ENCODE data around the gene CLK1.

GRCh38 chr2:200877443-200877842 is 13.0 kb upstream of the CLK1 start:
- TF ChIP-seq POLR2A (IDR thresholded peaks at IDR 0.05; ENCODE audit: low read depth, low read length) (no peak), FOS (IDR thresholded peaks at IDR 0.05; ENCODE audit: borderline replicate concordance, insufficient read depth, low read length) (no peak), MAX (IDR thresholded peaks at IDR 0.05; ENCODE audit: insufficient read depth, insufficient read length) (no peak), CTCF (IDR thresholded peaks at IDR 0.05; ENCODE audit: extremely low read depth in 1 of 2, insufficient read depth in 1 of 2, low read depth in 1 of 2, low read length in 2 of 2) (no peak), POLR2AphosphoS5 (IDR thresholded peaks at IDR 0.05; ENCODE audit: insufficient read depth, low read depth, low read length) (no peak), EZH2 (IDR thresholded peaks at IDR 0.05; ENCODE audit: borderline replicate concordance, low read depth, low read length, severe bottlenecking) (no peak), GATA2 (IDR thresholded peaks at IDR 0.05; ENCODE audit: insufficient read depth, insufficient read length, low read depth, low read length) (no peak)

Measured in endothelial cell of umbilical vein (primary cell).